ENCODE data around the gene LRRTM4. TPM values are rescaled to one million over a fixed set of nuclear protein-coding genes. Genes with fewer than 3 reads are reported as not detected.

LRRTM4 gene
- total and polyA plus RNA-seq, 2 experiments from 2014 or later, result 4.5 to 15.4 TPM

- ATAC-seq (no peak), DNase-seq (ENCODE audit: low spot score) (no peak)
- Mint-ChIP-seq H3K27ac (no peak overlapping the region), H3K36me3 (ENCODE audit: low read depth) (no peaks in the 10 kb centered on the region), H3K9me3 (no peaks in the 10 kb centered on the region), H3K27me3 (ENCODE audit: insufficient read depth, low read depth, poor library complexity) (no peaks in the 10 kb centered on the region), H3K4me3 (no peak overlapping the region), H3K4me1 (no peaks in the 10 kb centered on the region; the same call in 2 of the 3 replicates)
- H3K4me2 ChIP-seq, result no peak overlapping the region
- H3K9me2 ChIP-seq (ENCODE audit: insufficient read depth), result no peaks in the 10 kb centered on the region
- H3K27ac ChIP-seq (ENCODE audit: low read depth), result no peak overlapping the region
- H3F3A ChIP-seq (replicated peaks; ENCODE audit: low read depth), result no peaks in the 10 kb centered on the region
- H3K79me2 ChIP-seq (replicated peaks; ENCODE audit: insufficient read depth), result no peaks in the 10 kb centered on the region
- no peak overlapping the region for H3K4me3 ChIP-seq
- H2AFZ ChIP-seq, result no peak overlapping the region
- no peaks in the 10 kb centered on the region for H3K36me3 ChIP-seq (ENCODE audit: insufficient read depth)
- H3K27me3 ChIP-seq (ENCODE audit: insufficient read depth), result no peaks in the 10 kb centered on the region
- no peaks in the 10 kb centered on the region for H4K20me1 ChIP-seq (replicated peaks; ENCODE audit: insufficient read depth)
- TF ChIP-seq POLR2AphosphoS5 (IDR thresholded peaks at IDR 0.05; ENCODE audit: low read depth) (no peak), JUNB (IDR thresholded peaks at IDR 0.05; ENCODE audit: unreplicated experiment) (no peak), NANOG (IDR thresholded peaks at IDR 0.05; ENCODE audit: borderline replicate concordance) (no peak), CTCF (conservative IDR thresholded peaks at IDR 0.05; ENCODE audit: low read depth in 2 of 2) (no peak), EZH2phosphoT487 (IDR thresholded peaks at IDR 0.05; ENCODE audit: unreplicated experiment) (no peak), ZNF331 (CRISPR knock-in tag; IDR thresholded peaks at IDR 0.05; ENCODE audit: low read depth) (no peak), ETS1 (IDR thresholded peaks at IDR 0.05) (no peak), REST (IDR thresholded peaks at IDR 0.05; ENCODE audit: unreplicated experiment) (no peak), CREB1 (CRISPR knock-in tag; IDR thresholded peaks at IDR 0.05; ENCODE audit: low read depth) (no peak), EZH2 (IDR thresholded peaks at IDR 0.05; ENCODE audit: low read depth, unreplicated experiment) (no peak)
- H3K4me1 ChIP-seq (ENCODE audit: insufficient read depth), result no peaks in the 10 kb centered on the region
Measured at GRCh38 chr2:76745605-76746004, 776.6 kb downstream of the LRRTM4 start.

- H3K4me2 ChIP-seq, result no peak overlapping the region
- H3K4me1 ChIP-seq (ENCODE audit: insufficient read depth), result peaks cover 8% of the 10 kb centered on the region; the same call in 1 of the 2 replicates
- H3K4me3 Mint-ChIP-seq, result no peak overlapping the region
- H3K27ac Mint-ChIP-seq, result no peak overlapping the region
- H3K27me3 ChIP-seq (ENCODE audit: insufficient read depth), result no peaks in the 10 kb centered on the region
- H3K9me3 Mint-ChIP-seq, result no peaks in the 10 kb centered on the region
- H3K4me3 ChIP-seq, result no peak overlapping the region
- H3K36me3 ChIP-seq (ENCODE audit: insufficient read depth), result no peaks in the 10 kb centered on the region
- H3K4me1 Mint-ChIP-seq, result peaks cover 14% of the 10 kb centered on the region
- H3K36me3 Mint-ChIP-seq (ENCODE audit: low read depth), result no peaks in the 10 kb centered on the region
- no peaks in the 10 kb centered on the region for H3K27me3 Mint-ChIP-seq (ENCODE audit: insufficient read depth, low read depth, poor library complexity)
- H3K27ac ChIP-seq (ENCODE audit: low read depth), result no peak overlapping the region
- H4K20me1 ChIP-seq (replicated peaks; ENCODE audit: insufficient read depth), result no peaks in the 10 kb centered on the region
- no peaks in the 10 kb centered on the region for H3F3A ChIP-seq (replicated peaks; ENCODE audit: low read depth)
- H3K79me2 ChIP-seq (replicated peaks; ENCODE audit: insufficient read depth), result no peaks in the 10 kb centered on the region
- no peak for DNase-seq (ENCODE audit: low spot score)
- no peaks in the 10 kb centered on the region for H3K9me2 ChIP-seq (ENCODE audit: insufficient read depth)
- no peak overlapping the region for H2AFZ ChIP-seq
- no peak for ATAC-seq
- TF ChIP-seq EZH2phosphoT487 (IDR thresholded peaks at IDR 0.05; ENCODE audit: unreplicated experiment) (no peak), CTCF (conservative IDR thresholded peaks at IDR 0.05; ENCODE audit: low read depth in 2 of 2) (no peak), JUNB (IDR thresholded peaks at IDR 0.05; ENCODE audit: unreplicated experiment) (no peak), ETS1 (IDR thresholded peaks at IDR 0.05) (no peak), NANOG (IDR thresholded peaks at IDR 0.05; ENCODE audit: borderline replicate concordance) (no peak), ZNF114 (CRISPR knock-in tag; IDR thresholded peaks at IDR 0.05) (no peak), EZH2 (IDR thresholded peaks at IDR 0.05; ENCODE audit: low read depth, unreplicated experiment) (no peak), STAT1 (IDR thresholded peaks at IDR 0.05; ENCODE audit: unreplicated experiment) (no peak)
Measured at GRCh38 chr2:76737607-76738006, 784.6 kb downstream of the LRRTM4 start.
